GM12892 (cell line): ENCODE data around the gene ARHGAP26.
"Not testable (repeated sequence)": the region's sequence is repeated elsewhere in the genome, so short reads cannot be mapped to it uniquely, and the experiment has no call there.

Source experiments
- POLR2A ChIP-seq: IDR thresholded peaks from 2 replicates; pipeline ENCODE4 v1.6.1; 2011; ENCODE audit warnings: low read depth, low read length, control low read depth
- POLR2AphosphoS5 ChIP-seq: IDR thresholded peaks from 2 replicates; pipeline ENCODE4 v1.6.1; 2011; ENCODE audit warnings: low read depth, low read length, control low read depth
- TAF1 ChIP-seq: IDR thresholded peaks from 2 replicates; pipeline ENCODE4 v1.6.1; 2011; ENCODE audit warnings: low read depth, mild to moderate bottlenecking, control low read depth, low read length, borderline replicate concordance

DNA sequence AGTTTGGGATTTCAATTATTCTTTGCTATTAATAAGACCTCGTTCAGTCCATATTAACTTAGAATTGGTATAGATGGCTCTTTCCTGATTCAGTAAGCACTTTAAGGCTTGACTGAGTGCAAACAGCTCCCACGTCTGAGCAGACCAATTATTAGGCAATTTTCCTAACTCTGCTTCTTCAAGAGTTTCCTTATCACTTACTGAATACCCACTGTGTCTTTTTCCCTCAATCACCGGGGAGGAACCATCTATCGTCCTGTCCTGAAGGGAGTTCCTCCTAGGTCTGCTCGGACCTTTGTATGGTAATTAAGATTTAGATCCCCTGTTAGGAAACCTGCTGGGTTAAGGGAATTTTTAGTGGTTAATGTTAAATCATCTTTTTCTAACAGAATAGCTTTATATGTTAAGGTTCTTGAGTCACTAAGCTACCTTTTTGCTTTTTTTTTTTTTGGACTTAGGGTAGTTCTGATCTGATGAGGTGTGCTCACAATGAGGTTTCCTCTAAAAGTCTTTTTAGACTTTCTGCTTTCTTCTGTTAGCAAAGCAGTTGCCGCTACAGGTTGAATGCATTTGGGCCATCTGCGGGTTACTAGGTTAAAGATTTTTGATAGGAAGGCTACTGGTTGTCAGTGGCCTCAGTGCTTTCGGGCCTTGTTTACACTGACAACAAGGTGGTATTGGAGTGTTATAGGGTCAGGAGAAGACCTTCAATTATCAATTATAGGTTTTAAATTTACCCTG is 322.7 kb downstream of the ARHGAP26 start:
- not testable (repeated sequence) for TF ChIP-seq POLR2A, TAF1, POLR2AphosphoS5
